Lower lobe of right lung (tissue), 2 donors: Measurements from ENCODE around the gene GPR137B. TPM values are rescaled to one million over a fixed set of nuclear protein-coding genes. Genes with fewer than 3 reads are reported as not detected.

Source experiments
- ATAC-seq, 2 donors: fragments of 200-7000 bp; cut with Tn5 transposase; one replicate each; pipeline ENCODE4 v1.9.1; 2020 to 2022; ENCODE audit warnings: mild to moderate bottlenecking in 2 of 2, moderate library complexity in 2 of 2
- DNase-seq: peaks from one replicate; pipeline ENCODE4 v3.0.0-alpha.2; 2020
- H3K27ac ChIP-seq: fragments of 200-600 bp; one replicate; pipeline ENCODE4 v1.8.0; 2022
- H3K27me3 ChIP-seq: fragments of 200-600 bp; one replicate; pipeline ENCODE4 v1.8.0; 2022; ENCODE audit warnings: low read depth
- H3K36me3 ChIP-seq: fragments of 200-600 bp; one replicate; pipeline ENCODE4 v1.8.0; 2022; ENCODE audit warnings: mild to moderate bottlenecking
- H3K4me1 ChIP-seq: fragments of 200-600 bp; one replicate; pipeline ENCODE4 v1.8.0; 2022
- H3K4me3 ChIP-seq: fragments of 200-600 bp; one replicate; pipeline ENCODE4 v1.8.0; 2022; ENCODE audit warnings: mild to moderate bottlenecking
- H3K9me3 ChIP-seq: fragments of 200-600 bp; one replicate; pipeline ENCODE4 v1.8.0; 2022
- intact Hi-C: fragments of 100-400 bp; cut with DNase I; formaldehyde crosslinking; loops from one replicate; pipeline ENCODE4 v1.11.0; 2022
- total RNA-seq: library from RNA; stranded (reverse); fragmentation: NEBNext Ultra II Directional; extraction: Animal tissue kit (Norgen Biotek cat#: 25700); gene quantifications from one replicate; pipeline ENCODE4 v1.2.1, GENCODE V29; 2021
- TF ChIP-seq, protein P1 (sequence below): fragments of 200-600 bp; IDR thresholded peaks from one replicate; pipeline ENCODE4 v1.8.0; 2022; ENCODE audit warnings: antibody characterized with exemption, mild to moderate bottlenecking
- donor health status: DM: no; HTN: yes; CAD: no; lungs with severe emphysema.

The GPR137B gene
- total RNA-seq, 1 donor from 2014 or later, result 38.3 TPM

DNA sequence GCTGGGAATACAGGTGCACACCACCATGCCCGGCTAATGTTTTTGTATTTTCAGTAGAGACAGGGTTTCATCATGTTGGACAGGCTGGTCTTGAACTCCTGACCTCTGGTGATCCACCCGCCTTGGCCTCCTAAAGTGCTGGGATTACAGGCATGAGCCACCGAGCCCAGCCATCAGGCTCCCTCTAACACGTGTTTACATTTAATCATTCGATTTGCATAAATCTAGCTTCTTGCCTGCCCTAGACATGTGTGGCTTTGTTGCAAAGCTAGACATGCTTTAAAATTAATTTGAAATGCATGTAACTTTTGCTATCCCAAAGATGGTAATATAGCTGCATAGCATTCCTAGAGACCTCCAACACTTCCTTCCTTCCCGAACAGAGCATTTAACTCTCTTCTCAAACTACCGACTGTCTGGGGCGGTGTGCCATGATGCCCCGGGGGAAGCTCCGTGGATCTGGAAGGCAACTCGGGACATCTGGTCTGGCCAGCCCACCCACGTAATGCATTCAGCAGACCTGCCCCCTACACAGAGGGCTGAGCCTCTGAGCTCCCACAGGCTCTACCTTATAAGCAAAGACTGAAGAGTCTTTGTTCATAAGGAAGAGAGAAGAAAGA lies 42.9 kb upstream of the GPR137B start:
- no peak for ATAC-seq
- no peak for DNase-seq
- intact Hi-C loops, result no loop called here
- TF ChIP-seq, protein P1, sequence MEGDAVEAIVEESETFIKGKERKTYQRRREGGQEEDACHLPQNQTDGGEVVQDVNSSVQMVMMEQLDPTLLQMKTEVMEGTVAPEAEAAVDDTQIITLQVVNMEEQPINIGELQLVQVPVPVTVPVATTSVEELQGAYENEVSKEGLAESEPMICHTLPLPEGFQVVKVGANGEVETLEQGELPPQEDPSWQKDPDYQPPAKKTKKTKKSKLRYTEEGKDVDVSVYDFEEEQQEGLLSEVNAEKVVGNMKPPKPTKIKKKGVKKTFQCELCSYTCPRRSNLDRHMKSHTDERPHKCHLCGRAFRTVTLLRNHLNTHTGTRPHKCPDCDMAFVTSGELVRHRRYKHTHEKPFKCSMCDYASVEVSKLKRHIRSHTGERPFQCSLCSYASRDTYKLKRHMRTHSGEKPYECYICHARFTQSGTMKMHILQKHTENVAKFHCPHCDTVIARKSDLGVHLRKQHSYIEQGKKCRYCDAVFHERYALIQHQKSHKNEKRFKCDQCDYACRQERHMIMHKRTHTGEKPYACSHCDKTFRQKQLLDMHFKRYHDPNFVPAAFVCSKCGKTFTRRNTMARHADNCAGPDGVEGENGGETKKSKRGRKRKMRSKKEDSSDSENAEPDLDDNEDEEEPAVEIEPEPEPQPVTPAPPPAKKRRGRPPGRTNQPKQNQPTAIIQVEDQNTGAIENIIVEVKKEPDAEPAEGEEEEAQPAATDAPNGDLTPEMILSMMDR, result no peak
- Histone ChIP-seq H3K36me3 (no peaks in the 10 kb centered on the region), H3K9me3 (no peaks in the 10 kb centered on the region), H3K4me1 (no peaks in the 10 kb centered on the region), H3K27me3 (peaks cover 4% of the 10 kb centered on the region), H3K27ac (no peak overlapping the region), H3K4me3 (no peak overlapping the region)

DNA sequence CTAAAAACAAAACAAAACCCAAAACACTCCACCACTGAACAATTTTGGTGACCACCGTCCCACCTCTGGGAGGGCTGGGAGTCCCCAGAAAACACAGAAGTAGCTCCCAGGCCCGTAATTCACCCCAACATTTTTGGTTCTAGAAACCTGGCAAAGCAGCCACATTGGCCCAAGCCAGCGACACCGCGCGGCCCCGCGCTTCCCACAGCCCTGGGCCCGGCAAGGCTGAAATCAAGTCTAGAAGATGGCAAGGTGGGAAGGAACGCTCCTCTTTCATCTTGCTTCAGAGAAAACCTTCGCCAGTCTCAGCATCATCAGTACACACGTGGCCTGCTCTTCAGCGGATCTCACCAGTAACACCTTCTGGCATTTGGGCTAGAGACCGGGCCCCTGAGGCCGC lies 41.5 kb upstream of the GPR137B start:
- intact Hi-C loops, result no loop called here

GRCh38 chr1:236101233-236102200 lies 40.8 kb upstream of the GPR137B start:
- H3K27ac ChIP-seq, result no peak overlapping the region
- ATAC-seq (no peak), DNase-seq (no peak)
- H3K27me3 ChIP-seq, result peaks cover 4% of the 10 kb centered on the region
- TF ChIP-seq, protein P1, result no peak
- H3K9me3 ChIP-seq, result no peaks in the 10 kb centered on the region
- no peaks in the 10 kb centered on the region for H3K36me3 ChIP-seq
- intact Hi-C loops, result no loop called here
- H3K4me3 ChIP-seq, result no peak overlapping the region
- H3K4me1 ChIP-seq, result no peaks in the 10 kb centered on the region

More for the DNA sequence above, 41.5 kb upstream of the GPR137B start:
- Histone ChIP-seq H3K9me3 (no peaks in the 10 kb centered on the region), H3K4me3 (no peak overlapping the region), H3K27ac (no peak overlapping the region), H3K27me3 (peaks cover 4% of the 10 kb centered on the region), H3K36me3 (no peaks in the 10 kb centered on the region), H3K4me1 (no peaks in the 10 kb centered on the region)
- ATAC-seq (no peak), DNase-seq (no peak)
- TF ChIP-seq, protein P1, result no peak

DNA sequence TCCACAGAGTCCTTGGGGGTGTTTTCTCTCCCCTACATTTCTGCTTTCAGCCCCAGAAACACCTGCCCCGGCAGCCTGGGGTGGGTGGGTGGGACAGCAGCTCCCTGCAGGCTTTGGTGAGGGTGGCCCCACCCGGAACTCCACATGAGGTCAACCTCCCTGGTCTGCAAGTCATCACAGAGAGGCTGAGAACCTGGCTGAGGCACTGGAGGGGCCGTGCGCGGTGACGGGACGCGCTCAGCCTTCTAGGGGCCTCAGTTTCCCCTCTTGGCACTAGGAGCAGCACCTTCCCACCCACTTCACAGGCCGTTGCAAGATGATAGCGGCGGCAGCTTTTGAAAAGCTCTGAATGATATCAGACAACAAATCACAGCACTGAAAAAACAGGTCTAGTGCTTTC lies 39.7 kb upstream of the GPR137B start:
- ATAC-seq, result no peak
- no peak for DNase-seq
- no peaks in the 10 kb centered on the region for H3K9me3 ChIP-seq
- H3K36me3 ChIP-seq, result no peaks in the 10 kb centered on the region
- TF ChIP-seq, protein P1, result no peak
- H3K27me3 ChIP-seq, result peaks cover 4% of the 10 kb centered on the region
- no peak overlapping the region for H3K4me3 ChIP-seq
- intact Hi-C loops, result no loop called here
- no peak overlapping the region for H3K27ac ChIP-seq
- no peaks in the 10 kb centered on the region for H3K4me1 ChIP-seq

DNA sequence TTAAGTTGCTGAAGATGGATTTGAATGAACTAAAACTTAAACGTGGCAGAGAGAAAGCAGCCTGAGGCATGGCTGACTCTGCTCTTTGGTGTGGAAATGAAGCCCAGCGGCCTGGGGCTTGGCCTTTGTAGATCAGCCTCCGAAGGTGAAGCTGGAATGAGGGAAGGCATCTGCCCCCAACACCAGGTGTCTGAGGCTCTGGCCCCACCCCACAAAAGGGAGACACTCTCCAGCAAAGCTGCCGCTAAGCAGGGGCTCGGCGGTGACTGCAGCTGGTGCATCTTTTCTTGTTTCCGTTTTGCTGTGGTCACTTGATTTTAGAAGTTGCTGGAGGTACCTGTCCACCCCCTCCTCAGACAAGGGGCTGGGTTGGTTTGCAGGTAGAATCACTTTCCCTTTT lies 39.3 kb upstream of the GPR137B start:
- Histone ChIP-seq H3K27ac (no peak overlapping the region), H3K4me3 (no peak overlapping the region), H3K36me3 (no peaks in the 10 kb centered on the region), H3K4me1 (no peaks in the 10 kb centered on the region), H3K27me3 (peaks cover 4% of the 10 kb centered on the region), H3K9me3 (no peaks in the 10 kb centered on the region)
- no peak for DNase-seq
- no peak for ATAC-seq
- TF ChIP-seq, protein P1, result no peak
- intact Hi-C loops, result no loop called here
